ENCODE data around the gene PCDHA5. TPM values are rescaled to one million over a fixed set of nuclear protein-coding genes. Genes with fewer than 3 reads are reported as not detected.
"Not testable (repeated sequence)": the region's sequence is repeated elsewhere in the genome, so short reads cannot be mapped to it uniquely, and the experiment has no call there.

The PCDHA5 gene
- total RNA-seq, 2 donors from 2014 or later, result 0.05 to 0.13 TPM

GRCh38 chr5:140794595-140795258 lies 26.7 kb upstream of the PCDHA5 start, which contains the start of gene PCDHA2:
PCDHA2 (plus strand) TSS chr5:140794852.
- DNase-seq, result no peak
- Histone ChIP-seq H3K36me3 (no peaks in the 10 kb centered on the region), H3K27ac (no peak within 1 kb of the TSS), H3K4me1 (no peaks in the 10 kb centered on the region), H3K27me3 (no peaks in the 10 kb centered on the region), H3K9ac (ENCODE audit: low read depth in 2 of 2, low read length in 2 of 2) (no peak within 1 kb of the TSS), H3K9me3 (no peaks in the 10 kb centered on the region), H3K4me3 (no peak within 1 kb of the TSS)
- TF ChIP-seq CTCF (IDR thresholded peaks at IDR 0.05), result no peak
- intact Hi-C loops (cut with DNase I), result no loop called here

GRCh38 chr5:140795259-140795641 lies 26.2 kb upstream of the PCDHA5 start:
- TF ChIP-seq CTCF (IDR thresholded peaks at IDR 0.05), result no peak
- DNase-seq, result no peak
- no peak overlapping the region for H3K27ac ChIP-seq
- H3K9me3 ChIP-seq, result no peaks in the 10 kb centered on the region
- H3K9ac ChIP-seq (ENCODE audit: low read depth in 2 of 2, low read length in 2 of 2), result no peak overlapping the region
- no peaks in the 10 kb centered on the region for H3K27me3 ChIP-seq
- no peaks in the 10 kb centered on the region for H3K4me1 ChIP-seq
- no peaks in the 10 kb centered on the region for H3K36me3 ChIP-seq
- intact Hi-C loops (cut with DNase I), result no loop called here
- no peak overlapping the region for H3K4me3 ChIP-seq

GRCh38 chr5:140796072-140796717 lies 25.2 kb upstream of the PCDHA5 start:
- H3K36me3 ChIP-seq; H3K9ac ChIP-seq (ENCODE audit: low read depth in 2 of 2, low read length in 2 of 2); intact Hi-C loops (cut with DNase I); DNase-seq; H3K27ac ChIP-seq; H3K4me1 ChIP-seq; H3K4me3 ChIP-seq; H3K27me3 ChIP-seq; H3K9me3 ChIP-seq: not testable (repeated sequence)

GRCh38 chr5:140796718-140797095 lies 24.7 kb upstream of the PCDHA5 start:
- intact Hi-C loops (cut with DNase I), result no loop called here
- Histone ChIP-seq H3K36me3 (no peaks in the 10 kb centered on the region), H3K27ac (no peak overlapping the region), H3K9ac (ENCODE audit: low read depth in 2 of 2, low read length in 2 of 2) (no peak overlapping the region), H3K4me1 (no peaks in the 10 kb centered on the region), H3K27me3 (no peaks in the 10 kb centered on the region), H3K4me3 (no peak overlapping the region), H3K9me3 (no peaks in the 10 kb centered on the region)
- DNase-seq, result no peak
- TF ChIP-seq CTCF (IDR thresholded peaks at IDR 0.05), result no peak

GRCh38 chr5:140800816-140801493 lies 20.5 kb upstream of the PCDHA5 start, which contains the start of gene PCDHA3:
PCDHA3 (plus strand) TSS chr5:140801057.
- no peaks in the 10 kb centered on the region for H3K36me3 ChIP-seq
- no peak within 1 kb of the TSS for H3K9ac ChIP-seq (ENCODE audit: low read depth in 2 of 2, low read length in 2 of 2)
- no peaks in the 10 kb centered on the region for H3K9me3 ChIP-seq
- no peak within 1 kb of the TSS for H3K27ac ChIP-seq
- no peak for TF ChIP-seq CTCF (IDR thresholded peaks at IDR 0.05)
- H3K4me3 ChIP-seq, result peak within 1 kb of the TSS; percentile 10
- H3K4me1 ChIP-seq, result no peaks in the 10 kb centered on the region
- no peaks in the 10 kb centered on the region for H3K27me3 ChIP-seq
- DNase-seq, result no peak
- intact Hi-C loops (cut with DNase I), result no loop called here

- Histone ChIP-seq H3K4me3 (peak overlapping the region; percentile 10), H3K27ac (no peak overlapping the region), H3K36me3 (no peaks in the 10 kb centered on the region), H3K4me1 (no peaks in the 10 kb centered on the region), H3K9ac (ENCODE audit: low read depth in 2 of 2, low read length in 2 of 2) (no peak overlapping the region), H3K9me3 (no peaks in the 10 kb centered on the region), H3K27me3 (no peaks in the 10 kb centered on the region)
- intact Hi-C loops (cut with DNase I), result no loop called here
- no peak for DNase-seq
- TF ChIP-seq CTCF (IDR thresholded peaks at IDR 0.05), result no peak
Observed at GRCh38 chr5:140801494-140801841, 19.9 kb upstream of the PCDHA5 start.

GRCh38 chr5:140802381-140802780 lies 19.0 kb upstream of the PCDHA5 start:
- not testable (repeated sequence) for H3K9me3 ChIP-seq, H3K4me1 ChIP-seq

More at GRCh38 chr5:140802381-140802780, 19.0 kb upstream of the PCDHA5 start:
- intact Hi-C loops (cut with DNase I); DNase-seq; H3K9ac ChIP-seq (ENCODE audit: low read depth in 2 of 2, low read length in 2 of 2); H3K27me3 ChIP-seq; H3K27ac ChIP-seq; H3K4me3 ChIP-seq; H3K36me3 ChIP-seq: not testable (repeated sequence)
